ENCODE measurements around the gene GLCE.
"Not testable (repeated sequence)": the region's sequence is repeated elsewhere in the genome, so short reads cannot be mapped to it uniquely, and the experiment has no call there.

The GLCE gene

DNA sequence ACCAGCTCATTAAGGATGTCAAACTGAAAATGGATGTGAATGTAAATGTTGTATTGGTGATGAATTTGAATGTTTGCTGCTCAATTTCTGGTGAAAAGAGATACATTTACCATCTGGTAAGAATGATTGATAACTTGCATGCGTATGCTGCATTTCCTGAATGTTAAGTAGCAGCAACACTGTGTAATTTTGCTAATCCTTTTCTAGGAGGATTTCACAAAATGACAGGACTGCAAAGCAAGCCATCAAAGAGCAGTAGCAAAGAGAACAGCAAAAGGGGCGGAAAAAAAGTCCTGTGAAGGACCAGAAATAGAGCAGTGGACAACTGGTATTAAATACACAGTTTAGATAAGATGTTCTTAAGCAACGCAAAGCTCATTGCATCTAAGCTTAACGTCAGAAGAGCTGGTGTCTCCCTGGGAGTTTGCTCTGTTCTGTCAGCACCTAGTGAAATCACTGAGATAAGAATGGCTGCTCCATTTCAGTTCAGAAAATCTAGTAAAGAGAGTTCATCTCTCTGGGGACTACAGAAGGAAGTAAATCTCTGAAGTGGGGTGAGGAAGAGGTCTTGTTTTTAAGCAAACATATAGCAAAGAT, 114.7 kb downstream of the GLCE start:
- no peak for DNase-seq (ENCODE audit: low read depth)

DNA sequence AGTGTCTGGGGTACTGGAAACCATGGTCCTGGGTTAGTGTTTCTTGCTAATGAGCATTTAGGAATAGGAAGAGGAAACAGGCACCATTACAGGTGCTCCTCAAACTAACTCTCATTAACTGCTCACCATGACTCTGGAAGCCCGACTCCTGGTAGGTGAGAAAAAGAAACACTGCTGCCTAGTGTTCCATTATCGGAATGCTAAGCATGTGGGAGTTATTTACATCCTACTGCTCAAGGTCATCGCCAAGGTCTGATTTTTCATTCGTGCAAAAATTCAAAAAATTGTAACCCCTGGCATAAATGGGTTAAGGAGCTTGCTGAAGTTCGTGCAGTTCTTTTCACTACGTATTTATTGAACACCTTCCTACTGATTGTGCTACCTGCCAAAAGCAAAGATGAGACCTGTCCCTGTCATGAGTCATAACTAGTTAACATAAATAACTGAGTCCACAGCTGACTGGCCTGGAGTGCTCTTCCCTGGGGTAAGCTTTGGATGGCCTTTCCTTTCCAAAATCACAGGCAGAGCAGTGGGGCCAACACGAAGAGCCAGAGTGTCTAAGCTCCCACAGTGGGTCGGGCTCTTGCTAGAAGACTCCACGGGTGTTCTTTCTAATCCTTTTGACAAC, 115.6 kb downstream of the GLCE start:
- no peak for DNase-seq (ENCODE audit: low read depth)

DNA sequence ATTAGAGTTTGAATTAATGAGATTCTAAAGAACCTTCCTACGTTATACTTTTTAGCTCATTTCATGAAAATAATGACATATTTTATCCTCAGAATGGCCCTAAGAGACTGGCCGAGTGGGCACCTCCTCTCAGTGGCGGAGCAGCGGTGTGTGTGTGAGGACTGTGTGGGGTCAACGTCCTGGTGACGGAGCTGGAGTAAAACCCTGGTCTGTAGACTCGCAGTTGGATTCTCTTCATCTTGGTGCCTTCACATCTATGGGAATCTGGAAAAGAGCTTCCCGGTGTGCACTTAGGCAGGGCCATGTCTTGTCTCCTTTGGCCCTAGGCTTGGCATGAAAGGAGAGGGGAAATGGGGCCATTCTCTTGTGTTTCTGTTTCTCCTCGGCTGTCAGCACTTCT, 116.9 kb downstream of the GLCE start:
- no peak for DNase-seq (ENCODE audit: low read depth)

DNA sequence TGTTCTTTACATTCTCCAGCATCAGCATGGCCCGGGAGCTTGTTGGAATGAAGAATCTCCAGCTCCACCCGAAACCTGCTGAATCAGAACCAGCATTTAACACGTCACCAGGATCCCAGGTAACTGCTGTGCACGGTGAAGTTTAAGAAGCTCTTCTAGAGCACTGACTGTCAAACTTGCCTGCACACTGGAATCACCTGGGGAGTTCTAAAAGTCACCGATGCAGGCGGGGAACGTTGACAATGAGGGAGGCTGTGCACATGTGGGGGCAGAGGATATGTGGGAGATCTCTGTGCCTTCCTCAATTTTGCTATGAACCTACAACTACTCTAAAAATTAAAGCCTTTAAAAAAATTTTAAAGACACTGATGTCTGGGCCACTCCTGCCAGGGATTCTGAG, 119.2 kb downstream of the GLCE start:
- no peak for DNase-seq (ENCODE audit: low read depth)

DNA sequence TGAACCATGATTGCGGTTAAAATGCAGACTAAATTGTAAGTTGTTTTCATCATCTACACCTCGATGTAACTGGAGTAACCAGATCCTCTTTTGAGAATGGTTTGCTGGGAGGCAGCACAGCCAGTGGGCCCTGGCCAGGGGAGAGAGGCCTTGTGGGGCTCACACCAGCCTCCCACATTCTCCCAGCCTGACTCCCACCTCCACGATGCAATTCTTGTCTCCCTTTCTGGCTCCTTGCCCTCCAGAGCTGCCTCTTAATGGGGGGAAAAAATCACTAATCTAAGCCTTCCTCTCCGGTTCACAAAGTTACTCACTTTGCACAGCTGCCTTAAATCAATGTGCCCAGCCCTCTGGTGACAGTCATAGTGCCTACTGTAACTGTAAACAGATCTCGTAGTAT, 120.3 kb downstream of the GLCE start:
- DNase-seq (ENCODE audit: low read depth) = no peak

DNA sequence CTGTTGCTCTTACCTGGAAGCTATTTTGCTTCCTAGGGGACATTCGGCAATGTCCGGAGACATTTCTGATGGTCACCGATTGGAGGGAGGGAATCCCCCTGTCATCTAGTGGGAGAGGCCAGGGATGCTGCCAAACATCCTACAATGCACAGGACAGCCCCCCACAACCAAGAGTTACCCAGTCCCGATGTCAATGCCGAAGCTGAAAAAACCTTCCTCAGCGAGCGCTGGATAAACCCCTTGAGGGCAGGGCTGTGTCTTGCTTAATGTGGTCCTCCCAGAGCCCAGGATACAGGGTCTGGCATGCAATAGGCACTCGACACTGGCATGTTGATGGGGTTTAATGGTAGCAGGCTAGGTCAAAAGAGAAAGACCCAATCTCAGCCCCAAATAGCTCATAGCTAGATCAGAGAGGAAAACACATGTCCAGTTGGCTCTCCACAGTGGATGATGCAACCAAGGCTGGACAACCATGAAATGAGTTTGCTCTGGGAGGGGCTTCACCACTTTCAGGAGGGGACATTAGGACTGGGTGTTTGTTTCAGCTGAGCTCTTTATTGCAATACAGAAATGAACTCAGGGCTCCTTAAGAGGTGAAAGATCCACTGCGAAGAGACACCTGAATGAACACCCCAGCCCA, 121.8 kb downstream of the GLCE start:
- DNase-seq (ENCODE audit: low read depth) = no peak

DNA sequence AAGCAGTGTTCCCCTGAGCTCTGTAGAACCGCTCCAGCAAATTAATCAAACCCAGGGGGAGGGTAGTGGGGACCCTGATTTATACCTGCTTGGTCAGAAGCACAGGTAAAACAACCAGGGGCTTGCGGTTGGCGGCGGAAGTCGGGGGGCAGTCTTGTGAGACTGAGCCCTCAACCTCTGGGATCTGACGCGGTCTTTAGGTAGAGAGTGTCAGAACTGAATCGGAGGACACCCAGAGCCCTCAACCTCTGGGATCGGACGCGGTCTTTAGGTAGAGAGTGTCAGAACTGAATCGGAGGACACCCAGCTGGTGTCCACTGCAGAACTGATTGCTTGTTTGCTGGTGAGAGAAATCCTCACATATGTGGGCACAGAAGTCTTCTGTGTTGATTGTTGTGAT, 125.4 kb downstream of the GLCE start:
- no peak for DNase-seq (ENCODE audit: low read depth)

DNA sequence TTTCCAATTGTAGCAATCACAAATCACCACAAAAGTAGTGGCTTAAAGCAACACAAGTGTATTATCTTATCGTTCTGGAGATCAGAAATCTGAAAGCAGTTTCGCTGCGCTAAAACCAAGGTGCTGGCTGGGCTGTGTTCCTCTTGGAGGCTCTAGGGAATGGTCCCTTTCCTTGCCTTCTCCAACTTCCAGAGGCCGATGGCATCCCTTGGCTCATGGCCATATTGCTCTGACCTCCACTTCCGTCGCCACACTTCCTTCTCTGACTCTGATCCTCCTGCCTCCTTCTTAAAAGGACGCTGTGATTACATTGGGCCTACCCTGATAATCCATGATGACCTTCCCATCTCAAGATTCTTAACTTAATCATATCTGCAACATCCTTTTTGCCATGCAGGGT, 127.6 kb downstream of the GLCE start:
- DNase-seq (ENCODE audit: low read depth) = no peak

DNA sequence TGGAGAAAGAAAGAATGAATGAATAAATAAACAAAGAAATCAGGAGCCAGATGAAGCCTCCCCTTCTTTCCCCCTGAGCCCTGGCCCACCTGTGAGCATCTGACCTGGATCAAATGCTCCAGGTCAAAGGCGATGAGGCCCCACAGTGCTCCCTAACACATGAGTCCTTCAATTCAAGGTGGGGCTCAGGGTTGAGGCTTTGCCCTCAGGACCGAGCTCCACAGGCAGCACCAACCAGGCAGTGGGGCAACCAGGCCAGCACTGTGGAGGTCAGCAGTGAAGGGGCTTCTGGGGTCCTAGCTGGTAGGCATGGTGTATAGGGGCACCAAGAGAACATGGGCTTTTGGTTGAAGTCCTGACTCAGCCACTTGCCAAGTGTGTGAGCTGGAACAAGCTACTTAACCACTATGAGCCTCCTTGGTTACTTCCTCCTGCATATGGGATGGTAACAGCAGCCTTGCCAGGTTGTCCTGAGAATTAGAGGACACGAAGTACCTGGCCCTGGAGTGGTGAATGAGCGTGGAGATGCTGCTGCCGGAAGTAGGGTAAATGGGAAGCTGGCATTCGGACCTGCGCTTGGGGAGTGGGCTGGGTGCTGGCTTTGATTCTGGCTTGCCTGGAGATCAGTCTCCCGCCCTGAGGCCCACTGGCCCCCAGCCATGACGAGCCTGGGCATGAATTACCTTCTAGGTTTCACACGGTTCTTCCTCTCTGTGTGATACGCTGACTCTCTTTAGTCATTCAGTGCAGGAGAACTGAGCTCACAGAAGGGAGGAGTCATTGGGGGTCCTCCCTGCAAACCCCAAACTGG, 128.3 kb downstream of the GLCE start:
- DNase-seq (ENCODE audit: low read depth) = no peak

DNA sequence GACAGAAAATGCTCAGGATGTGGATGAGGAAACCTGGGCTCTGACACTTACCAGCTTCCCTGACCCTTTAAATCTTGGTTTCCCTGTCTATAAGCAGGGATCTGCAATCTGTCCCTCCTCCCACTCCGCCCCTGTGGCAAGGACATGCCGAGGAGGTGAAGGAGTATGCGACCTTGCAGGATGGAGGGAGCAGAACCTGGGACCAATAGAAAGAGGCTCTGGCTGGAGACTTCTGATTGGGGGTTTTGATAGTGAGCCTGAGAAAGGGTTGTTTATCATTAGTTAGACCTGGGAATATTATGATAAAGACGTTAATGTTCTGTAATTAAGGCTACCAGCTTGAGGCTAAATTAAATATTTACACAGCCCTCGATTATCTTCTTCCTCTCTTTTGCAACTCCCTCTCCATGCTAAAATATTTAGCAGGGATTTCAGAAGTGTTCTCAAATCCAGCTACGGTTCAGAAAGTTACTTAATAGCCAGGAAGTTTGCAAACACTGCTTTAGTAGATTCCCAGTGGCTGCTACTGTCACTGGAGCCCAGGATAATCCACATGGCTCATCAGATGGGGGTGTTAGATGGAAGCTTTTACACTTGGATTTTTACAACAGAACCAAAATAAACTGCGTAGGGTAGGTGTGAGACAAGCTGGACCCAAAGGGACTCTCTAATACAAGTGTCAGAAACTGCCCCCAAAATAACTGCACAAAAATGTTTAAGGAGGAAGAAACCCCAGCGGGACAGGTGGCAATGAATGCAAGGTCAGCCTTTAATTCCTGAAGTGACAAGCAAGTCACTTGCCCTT, 129.1 kb downstream of the GLCE start:
- DNase-seq (ENCODE audit: low read depth) = no peak

DNA sequence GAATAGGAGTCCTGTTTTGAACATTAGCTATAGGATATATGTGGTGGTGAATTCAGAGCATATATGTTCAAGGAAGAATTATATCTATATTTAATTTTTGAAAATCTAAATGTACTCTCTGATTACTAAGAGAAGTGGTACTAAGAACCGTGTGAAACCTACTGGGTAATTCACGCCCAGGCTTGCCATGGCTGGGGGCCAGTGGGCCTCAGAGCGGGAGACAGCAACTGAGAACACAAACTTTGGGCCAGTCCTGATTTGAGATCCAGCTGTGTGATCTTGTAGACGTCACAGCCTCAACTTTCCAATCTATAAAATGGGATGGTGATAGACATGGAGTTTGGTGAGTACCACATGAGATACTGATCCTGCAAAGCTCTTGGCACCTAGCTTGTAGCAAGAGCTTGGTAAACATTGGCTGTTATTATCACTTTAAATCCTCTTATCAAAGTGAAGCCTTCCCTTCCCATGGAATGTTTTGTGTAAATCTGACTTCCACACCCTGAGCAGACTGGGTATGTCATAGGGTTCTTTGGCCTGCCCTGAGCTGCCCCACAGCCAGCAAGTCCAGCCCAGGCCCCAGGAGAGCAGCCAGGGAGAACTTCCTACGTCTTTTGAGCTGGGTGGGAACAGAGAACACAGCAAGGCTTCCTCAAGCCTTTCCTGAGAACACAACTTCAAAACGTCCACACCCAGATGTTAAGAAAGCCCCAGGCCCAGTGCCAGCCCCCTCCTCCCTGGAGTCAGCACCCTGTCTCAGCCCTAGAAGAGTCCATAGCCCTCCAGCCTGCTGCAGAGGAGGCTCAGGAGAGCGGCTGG, 130.1 kb downstream of the GLCE start:
- DNase-seq (ENCODE audit: low read depth) = no peak

DNA sequence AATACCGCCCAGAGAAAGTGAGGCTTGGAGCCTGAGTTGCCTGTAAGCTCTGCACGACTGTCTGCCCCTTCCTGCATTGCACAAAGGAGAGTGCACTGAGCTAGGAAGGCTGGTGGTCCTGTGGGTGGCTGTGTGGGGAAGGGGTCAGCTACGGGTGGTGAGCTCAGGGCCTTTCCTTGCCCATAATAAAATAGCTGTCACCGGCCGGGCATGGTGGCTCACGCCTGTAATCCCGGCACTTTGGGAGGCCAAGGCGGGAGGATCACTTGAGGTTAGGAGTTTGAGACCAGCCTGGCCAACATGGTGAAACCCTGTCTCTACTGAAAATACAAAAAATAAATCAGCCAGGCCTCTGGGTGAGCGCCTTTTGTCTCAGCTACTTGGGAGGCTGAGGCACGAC, 131.2 kb downstream of the GLCE start:
- not testable (repeated sequence) for DNase-seq (ENCODE audit: low read depth)

DNA sequence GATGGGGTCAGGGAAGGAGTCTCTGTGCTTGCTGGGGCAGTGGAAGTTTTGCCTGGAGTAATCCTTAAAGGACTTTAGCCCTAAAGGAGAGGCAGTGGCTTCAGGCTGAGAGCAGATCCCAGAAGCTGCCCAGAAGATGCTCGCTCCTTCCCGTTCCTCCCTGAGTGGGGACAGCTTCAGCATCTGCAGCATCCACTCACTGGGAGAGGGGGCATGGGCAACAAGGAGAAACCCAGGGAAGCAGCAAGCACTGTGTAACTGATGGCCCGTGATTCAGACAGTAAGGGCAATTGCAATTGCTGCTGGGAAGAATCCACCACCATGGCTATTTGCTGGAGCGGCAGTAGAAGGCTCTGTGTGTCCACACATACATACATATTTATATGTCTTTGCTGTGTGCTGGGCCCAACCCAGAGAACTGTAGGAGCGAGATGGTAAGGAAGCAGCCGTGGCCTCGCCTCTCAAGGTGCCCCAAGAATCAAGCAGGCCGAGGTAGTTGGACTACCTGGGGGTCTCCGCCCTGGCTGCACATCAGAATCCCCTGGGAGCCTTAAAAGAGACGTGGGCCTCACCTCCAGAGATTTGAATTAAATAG, 132.5 kb downstream of the GLCE start:
- no peak for DNase-seq (ENCODE audit: low read depth)

DNA sequence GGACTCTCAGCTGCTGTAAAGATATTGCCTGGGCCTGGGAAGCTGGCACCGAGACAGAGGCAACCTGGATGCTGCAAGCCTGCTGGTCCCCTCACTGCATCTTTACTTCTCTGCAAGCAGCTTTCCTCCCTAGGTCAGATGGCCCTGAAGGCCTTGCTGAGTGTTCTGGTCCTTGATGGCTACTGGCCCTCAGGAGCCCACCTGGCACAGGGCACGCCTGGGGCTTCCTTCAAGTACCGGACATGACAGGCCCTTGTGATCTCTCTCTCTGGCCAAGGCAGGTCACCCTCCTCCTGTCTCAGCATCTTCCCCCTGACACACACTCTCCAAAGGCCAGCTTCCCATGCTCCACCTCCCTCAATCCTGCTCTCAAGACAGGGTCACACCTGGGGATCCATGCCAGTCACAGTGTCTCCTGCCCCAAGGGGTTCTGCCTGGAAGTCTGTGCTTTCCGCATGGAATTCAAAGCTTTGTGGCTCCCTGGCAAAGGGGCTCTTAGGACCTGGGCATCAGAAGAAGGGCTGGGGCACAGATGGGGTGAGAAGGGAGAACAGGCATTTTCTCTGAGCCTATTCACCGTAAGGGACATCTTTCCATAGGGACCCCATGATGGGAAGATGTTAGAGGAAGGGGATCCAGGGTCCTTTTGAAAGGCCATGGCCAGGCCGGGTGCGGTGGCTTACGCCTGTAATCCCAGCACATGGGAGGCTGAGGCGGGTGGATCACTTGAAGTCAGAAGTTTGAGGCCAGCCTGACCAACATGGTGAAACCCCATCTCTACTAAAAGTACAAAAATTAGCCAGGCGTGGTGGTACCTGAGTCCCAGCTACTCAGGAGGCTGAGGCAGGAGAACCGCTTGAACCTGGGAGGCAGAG, 133.5 kb downstream of the GLCE start:
- DNase-seq (ENCODE audit: low read depth) = no peak

DNA sequence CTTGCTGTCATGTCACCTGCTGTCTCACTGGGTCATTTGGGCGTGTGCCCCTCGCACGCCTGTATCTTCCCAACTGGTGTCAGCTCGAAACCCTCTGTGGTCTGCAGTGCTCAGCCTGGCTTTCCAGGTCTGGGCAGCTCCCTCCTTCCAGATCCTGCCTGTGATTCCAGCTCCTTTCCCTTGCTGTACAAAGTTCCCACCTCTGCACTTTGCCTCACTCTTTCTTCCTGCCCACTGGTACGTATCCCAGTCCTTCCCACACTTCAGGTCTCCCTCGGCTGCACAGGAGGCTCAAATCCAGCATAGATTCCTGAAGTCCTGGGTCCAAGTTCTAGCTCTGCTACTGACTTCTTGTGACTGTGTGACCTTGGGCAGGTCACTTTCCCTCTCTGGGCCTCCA, 136.2 kb downstream of the GLCE start:
- no peak for DNase-seq (ENCODE audit: low read depth)

DNA sequence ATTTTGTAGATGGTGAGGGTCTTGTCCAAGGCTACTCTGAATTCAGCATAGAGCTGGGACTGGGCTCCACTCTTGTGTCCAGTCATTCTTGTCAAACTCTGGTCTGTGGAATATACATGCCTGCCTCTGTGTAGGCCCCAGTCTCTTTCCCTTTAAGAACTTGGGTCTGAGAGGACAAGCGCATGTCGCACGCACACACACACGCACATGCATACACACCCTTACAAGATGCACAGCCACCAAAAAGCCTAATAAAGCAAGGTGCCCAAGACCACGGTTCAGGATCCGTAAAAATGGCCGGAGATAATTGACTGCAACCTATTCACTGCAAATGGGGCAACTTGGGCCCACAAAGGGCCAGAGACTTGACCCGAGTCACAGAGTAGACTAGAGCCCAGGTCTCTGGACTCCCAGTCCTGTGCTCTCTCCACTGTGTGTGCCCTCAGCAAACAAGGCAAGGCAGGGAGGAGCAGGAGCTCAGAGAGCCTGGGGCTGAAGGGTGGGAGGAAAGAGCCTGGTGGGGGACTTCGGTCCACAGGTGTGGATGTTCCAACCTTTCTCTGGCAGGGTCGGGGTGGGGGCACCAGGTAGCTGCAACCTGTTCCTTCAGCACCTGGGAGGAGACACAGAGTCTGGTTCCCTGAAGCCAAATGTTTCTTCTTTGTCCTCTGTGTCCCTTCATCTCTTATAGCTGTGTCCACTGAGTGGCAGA, 137.4 kb downstream of the GLCE start:
- no peak for DNase-seq (ENCODE audit: low read depth)

DNA sequence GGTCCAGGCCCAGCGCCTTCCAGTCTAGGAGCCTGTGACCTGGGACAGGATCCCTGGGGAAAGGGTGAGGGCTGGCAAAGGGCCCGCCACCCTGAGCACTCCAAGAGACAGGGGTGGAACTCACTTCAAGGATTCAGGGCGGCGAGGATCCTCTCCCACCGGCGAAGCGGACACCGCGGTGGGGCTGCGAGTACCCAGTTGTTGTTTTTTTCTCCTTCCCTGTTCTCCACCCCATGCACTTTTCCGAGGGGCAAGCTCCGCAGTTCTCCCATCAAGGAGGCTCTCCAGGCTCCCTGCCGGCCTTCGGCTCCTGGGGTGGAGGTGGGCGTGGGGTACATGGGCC, 137.9 kb downstream of the GLCE start:
- no peak for DNase-seq (ENCODE audit: low read depth)

DNA sequence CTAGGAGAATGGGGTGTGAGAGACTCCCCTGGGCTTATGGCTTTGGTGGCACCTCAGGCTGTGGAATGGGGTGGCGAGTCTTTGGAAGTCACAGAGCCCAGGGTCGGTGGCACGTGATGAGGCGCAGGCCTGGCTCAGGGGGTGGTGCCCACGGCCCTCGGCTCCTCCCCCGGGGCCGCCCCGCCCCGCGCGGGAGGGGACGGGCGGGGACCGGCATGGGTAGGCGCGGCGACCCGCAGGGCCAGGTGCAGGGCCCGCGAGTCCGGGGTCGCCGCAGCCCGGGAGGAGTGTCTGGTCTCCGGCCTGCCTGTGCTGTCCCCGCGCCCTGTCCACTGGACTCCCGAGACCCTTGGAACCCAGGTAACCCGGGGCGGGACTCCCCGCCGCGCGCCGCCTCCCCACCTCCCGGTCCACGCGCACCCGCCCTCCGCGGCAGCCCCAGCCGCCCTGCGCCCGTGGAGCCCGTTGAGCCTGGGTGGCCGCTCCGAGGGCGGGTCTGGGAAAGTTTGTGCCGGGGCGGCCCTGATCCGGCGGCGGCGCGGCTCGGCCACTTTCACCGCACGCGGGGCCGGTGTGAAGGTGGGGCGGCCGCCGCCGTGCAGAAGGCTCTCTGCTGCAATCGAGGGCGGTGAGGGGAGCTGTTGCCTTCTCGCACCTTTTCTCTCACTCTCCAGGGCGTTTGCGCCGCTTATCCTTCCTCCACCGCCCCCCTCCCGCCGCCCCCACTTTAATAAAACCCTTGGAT, 138.4 kb downstream of the GLCE start, which contains the start of gene PAQR5:
Gene PAQR5 (plus strand): TSS at position 216 of the 745 bp plus-strand sequence. CDS start 61,169 bp downstream, outside the sequence.
- no peak for DNase-seq (ENCODE audit: low read depth)
